Gastrocnemius medialis (tissue), 4 donors: ENCODE data around the gene VCL. TPM values are rescaled to one million over a fixed set of nuclear protein-coding genes. Genes with fewer than 3 reads are reported as not detected.
A peak's percentile ranks its signal among the peaks of the same experiment; 100 is the strongest.
"Not testable (repeated sequence)": the region's sequence is repeated elsewhere in the genome, so short reads cannot be mapped to it uniquely, and the experiment has no call there.

Experiments used
- ATAC-seq, 2 donors: fragments of 150-250 bp; one replicate each; pipeline ENCODE4 v1.9.1; 2016
- DNase-seq, 2 donors: peaks; one replicate each; pipeline ENCODE4 v3.0.0-alpha.2; 2019
- H3K27ac ChIP-seq, 4 donors: fragments of 200-600 bp; sonication (generic); 1 replicate in 1 of 4; 2 replicates in 3 of 4; pipeline ENCODE4 v1.5.1; 2016 to 2018; ENCODE audit warnings: mild to moderate bottlenecking in 2 of 4, moderate library complexity in 1 of 4
- H3K27me3 ChIP-seq, 3 donors: fragments of 200-600 bp; sonication (generic) in 2 of 3; 1 replicate in 1 of 3; 2 replicates in 2 of 3; pipeline versions ENCODE4 v1.5.1 to v1.6.0; 2016 to 2019; ENCODE audit warnings: mild to moderate bottlenecking in 1 of 3, moderate library complexity in 1 of 3
- H3K36me3 ChIP-seq, 2 donors: fragments of 200-600 bp; sonication (generic) in 1 of 2; one replicate each; pipeline ENCODE4 v1.5.1; 2017 to 2018
- H3K4me1 ChIP-seq, 2 donors: fragments of 200-600 bp; sonication (generic) in 1 of 2; one replicate each; pipeline ENCODE4 v1.5.1; 2016 to 2017; ENCODE audit warnings: mild to moderate bottlenecking in 2 of 2
- H3K4me3 ChIP-seq, 4 donors: fragments of 200-600 bp; sonication (generic) in 3 of 4; 1 replicate in 1 of 4; 2 replicates in 3 of 4; pipeline ENCODE4 v1.5.1; 2016 to 2019; ENCODE audit warnings: mild to moderate bottlenecking in 2 of 4
- H3K9me3 ChIP-seq, 3 donors: fragments of 200-600 bp; sonication (generic) in 2 of 3; 1 replicate in 1 of 3; 2 replicates in 2 of 3; pipeline ENCODE4 v1.5.1; 2016 to 2019
- CTCF ChIP-seq, 5 experiments: fragments of 450-650 bp in 3 of 5; fragments of 200-600 bp in 2 of 5; sonication (generic) in 2 of 5; IDR thresholded peaks in 4 of 5; conservative IDR thresholded peaks in 1 of 5; 1 replicate in 4 of 5; 2 replicates in 1 of 5; pipeline ENCODE4 v1.5.1; 2016 to 2019; ENCODE audit warnings: antibody characterized with exemption in 5 of 5, mild to moderate bottlenecking in 3 of 5, moderate library complexity in 3 of 5
- POLR2A ChIP-seq, 2 donors: fragments of 450-650 bp; IDR thresholded peaks; one replicate each; pipeline ENCODE4 v1.6.1; 2017; ENCODE audit warnings: antibody characterized with exemption in 2 of 2, mild to moderate bottlenecking in 2 of 2, moderate library complexity in 2 of 2
- in situ Hi-C, 4 donors: fragments of 200-750 bp; cut with MboI; loops; one replicate each; pipeline versions ENCODE4 v1.15.0 to v1.8.0; 2017; ENCODE audit warnings: low sequenced_read_pairs in 4 of 4
- intact Hi-C: fragments of 100-400 bp; cut with DNase I; formaldehyde crosslinking; loops from one replicate; pipeline ENCODE4 v1.15.1; 2023; ENCODE audit warnings: low total_unique reads
- total RNA-seq, 4 donors: library from RNA; depleted of rRNA; stranded (reverse); fragments of >200 nt; gene quantifications; one replicate each; pipeline versions ENCODE4 v1.1.0 to v1.2.3, GENCODE V29; 2016

The VCL gene
- total RNA-seq, 4 donors from 2014 or later = 129 to 299 (median 210) TPM

GRCh38 chr10:73962386-73962785 is 35.5 kb upstream of the VCL start:
- no peak overlapping the region for H3K4me3 ChIP-seq
- H3K27ac ChIP-seq = no peak overlapping the region
- in situ Hi-C loops (loop anchor here in 1 of 4 donors (10.0 kb wide), 1 partner anchor 122 kb away; no protein-coding TSS in a partner anchor), intact Hi-C loops (no loop called here)
- H3K36me3 ChIP-seq = no peaks in the 10 kb centered on the region
- H3K27me3 ChIP-seq = no peaks in the 10 kb centered on the region
- H3K4me1 ChIP-seq = peaks cover 0 to 17% of the 10 kb centered on the region in 2 donors
- TF ChIP-seq POLR2A (IDR thresholded peaks at IDR 0.05) = no peak
- no peak for TF ChIP-seq CTCF (IDR thresholded peaks at IDR 0.05 in 4 of 5, conservative IDR thresholded peaks at IDR 0.05 in 1 of 5)
- no peaks in the 10 kb centered on the region for H3K9me3 ChIP-seq
- ATAC-seq = no peak
- DNase-seq = no peak

- ATAC-seq, DNase-seq, H3K27ac ChIP-seq, H3K36me3 ChIP-seq, H3K9me3 ChIP-seq, H3K4me3 ChIP-seq, H3K27me3 ChIP-seq, intact Hi-C loops: not testable (repeated sequence)
- peaks cover 0 to 21% of the 10 kb centered on the region in 2 donors for H3K4me1 ChIP-seq
- in situ Hi-C loops = loop anchor here in 1 of 4 donors (10.0 kb wide), 1 partner anchor 121 kb away; no protein-coding TSS in a partner anchor
Observed at GRCh38 chr10:73963533-73963932, 34.4 kb upstream of the VCL start.

- ATAC-seq (no peak), DNase-seq (no peak)
- intact Hi-C loops = no loop called here
- Histone ChIP-seq H3K4me3 (no peak overlapping the region), H3K27ac (peak overlapping the region in 1 of 4 donors; percentile 76), H3K36me3 (no peaks in the 10 kb centered on the region), H3K4me1 (peaks cover 0 to 21% of the 10 kb centered on the region in 2 donors), H3K27me3 (no peaks in the 10 kb centered on the region), H3K9me3 (no peaks in the 10 kb centered on the region)
- in situ Hi-C loops = loop anchor here in 1 of 4 donors (10.0 kb wide), 1 partner anchor 120 kb away; no protein-coding TSS in a partner anchor
- TF ChIP-seq CTCF (IDR thresholded peaks at IDR 0.05 in 4 of 5, conservative IDR thresholded peaks at IDR 0.05 in 1 of 5) (no peak), POLR2A (IDR thresholded peaks at IDR 0.05) (no peak)
Observed at GRCh38 chr10:73964743-73965142, 33.2 kb upstream of the VCL start.

- in situ Hi-C loops = loop anchor here in 1 of 4 donors (10.0 kb wide), 1 partner anchor 119 kb away; no protein-coding TSS in a partner anchor
- H3K27me3 ChIP-seq, H3K36me3 ChIP-seq, H3K9me3 ChIP-seq, intact Hi-C loops, ATAC-seq, DNase-seq: not testable (repeated sequence)
- peak overlapping the region; percentile 68 to 76 (median 76) for H3K27ac ChIP-seq
- H3K4me3 ChIP-seq = peak overlapping the region in 1 of 4 donors; percentile 24
- peaks cover 0 to 21% of the 10 kb centered on the region in 2 donors for H3K4me1 ChIP-seq
Observed at GRCh38 chr10:73965267-73965889, 32.5 kb upstream of the VCL start.

GRCh38 chr10:73965890-73966768 is 31.8 kb upstream of the VCL start:
- ATAC-seq = peak; percentile 86 to 92
- Histone ChIP-seq H3K4me3 (peak overlapping the region in 3 of 4 donors; percentile 24 to 26 (median 25)), H3K27ac (peak overlapping the region; percentile 68 to 76 (median 76)), H3K27me3 (no peaks in the 10 kb centered on the region), H3K4me1 (peaks cover 0 to 21% of the 10 kb centered on the region in 2 donors), H3K9me3 (no peaks in the 10 kb centered on the region), H3K36me3 (no peaks in the 10 kb centered on the region)
- DNase-seq = peak; percentile 52 to 67
- no peak for TF ChIP-seq CTCF (IDR thresholded peaks at IDR 0.05 in 4 of 5, conservative IDR thresholded peaks at IDR 0.05 in 1 of 5)
- TF ChIP-seq POLR2A (IDR thresholded peaks at IDR 0.05) = peak; percentile 26 to 43
- intact Hi-C loops (no loop called here), in situ Hi-C loops (loop anchor here in 1 of 4 donors (10.0 kb wide), 1 partner anchor 119 kb away; no protein-coding TSS in a partner anchor)
